Umbilical cord (tissue), 2 donors: ENCODE measurements around the gene SLC19A1. TPM values are rescaled to one million over a fixed set of nuclear protein-coding genes. Genes with fewer than 3 reads are reported as not detected.

Experiments
- DNase-seq: peaks from one replicate; pipeline ENCODE4 v3.0.0-alpha.2; 2015; ENCODE audit warnings: low spot score
- total RNA-seq: library from RNA; depleted of rRNA; stranded (reverse); fragments of >200 nt; gene quantifications from one replicate; pipeline ENCODE4 v1.2.3, GENCODE V29; 2014; ENCODE audit warnings: low replicate concordance; ENCODE audit not compliant: insufficient read depth

The SLC19A1 gene
- total RNA-seq, 1 donor from 2014 or later, result 14.2 TPM

GRCh38 chr21:45517249-45518065, 24.8 kb downstream of the SLC19A1 start:
- no peak for DNase-seq

GRCh38 chr21:45516671-45517151, 25.5 kb downstream of the SLC19A1 start:
- no peak for DNase-seq

GRCh38 chr21:45516071-45516670, 26.1 kb downstream of the SLC19A1 start:
- DNase-seq, result no peak

- no peak for DNase-seq
These were observed 26.8 kb downstream of the SLC19A1 start for GRCh38 chr21:45515241-45516061.

- no peak for DNase-seq
These were observed 27.8 kb downstream of the SLC19A1 start for GRCh38 chr21:45514311-45515021.

GRCh38 chr21:45513741-45514310, 28.4 kb downstream of the SLC19A1 start:
- DNase-seq, result no peak

GRCh38 chr21:45513003-45513717, 29.1 kb downstream of the SLC19A1 start:
- DNase-seq, result no peak

- DNase-seq, result no peak
These were observed 29.6 kb downstream of the SLC19A1 start for GRCh38 chr21:45512626-45513002.

- DNase-seq, result no peak
These were observed 30.4 kb downstream of the SLC19A1 start for GRCh38 chr21:45511661-45512431.

GRCh38 chr21:45511007-45511406, 31.2 kb downstream of the SLC19A1 start:
- no peak for DNase-seq

- DNase-seq, result no peak
These were observed 31.7 kb downstream of the SLC19A1 start for GRCh38 chr21:45510466-45510955.

GRCh38 chr21:45509566-45510465, 32.4 kb downstream of the SLC19A1 start:
- DNase-seq, result no peak

- DNase-seq, result no peak
These were observed 33.4 kb downstream of the SLC19A1 start for GRCh38 chr21:45508607-45509565.

GRCh38 chr21:45507888-45508508, 34.2 kb downstream of the SLC19A1 start:
- no peak for DNase-seq

- DNase-seq, result no peak
These were observed 34.7 kb downstream of the SLC19A1 start for GRCh38 chr21:45507523-45507875.

GRCh38 chr21:45506836-45507522, 35.3 kb downstream of the SLC19A1 start:
- DNase-seq, result no peak
